ENCODE data around the gene USP35. TPM values are rescaled to one million over a fixed set of nuclear protein-coding genes. Genes with fewer than 3 reads are reported as not detected.
"Not testable (repeated sequence)": the region's sequence is repeated elsewhere in the genome, so short reads cannot be mapped to it uniquely, and the experiment has no call there.

Gene USP35
- total RNA-seq, 2 donors from 2014 or later, result 9.6 to 10.0 TPM

DNA sequence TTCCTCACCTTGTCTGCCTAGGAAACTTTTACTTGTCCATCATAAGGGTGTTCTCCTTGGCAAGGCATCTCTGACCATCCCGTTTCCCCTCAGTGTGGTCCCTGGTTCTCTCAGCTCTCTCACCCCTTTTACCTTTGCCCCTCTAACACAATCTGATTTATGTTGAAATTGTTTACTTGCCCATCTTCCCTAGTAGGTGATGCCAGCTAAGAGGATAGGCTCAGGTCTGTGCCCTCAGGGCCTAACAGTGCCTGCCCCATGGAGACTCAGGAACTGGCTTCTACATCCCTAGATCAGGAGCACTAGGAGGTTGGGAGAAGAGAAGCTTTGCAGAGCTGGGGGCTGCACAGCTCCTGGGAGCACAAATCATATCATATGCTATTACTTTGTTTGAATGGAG is 28.2 kb upstream of the USP35 start:
- H3K9me3 Mint-ChIP-seq, result no peaks in the 10 kb centered on the region
- H3K27me3 Mint-ChIP-seq, result no peaks in the 10 kb centered on the region
- H3K4me3 Mint-ChIP-seq, result no peak overlapping the region
- no peak overlapping the region for H3K27ac Mint-ChIP-seq
- H3K36me3 Mint-ChIP-seq (ENCODE audit: low read depth), result no peaks in the 10 kb centered on the region
- ATAC-seq (replicated peaks), result no peak
- H3K4me1 Mint-ChIP-seq, result no peaks in the 10 kb centered on the region

DNA sequence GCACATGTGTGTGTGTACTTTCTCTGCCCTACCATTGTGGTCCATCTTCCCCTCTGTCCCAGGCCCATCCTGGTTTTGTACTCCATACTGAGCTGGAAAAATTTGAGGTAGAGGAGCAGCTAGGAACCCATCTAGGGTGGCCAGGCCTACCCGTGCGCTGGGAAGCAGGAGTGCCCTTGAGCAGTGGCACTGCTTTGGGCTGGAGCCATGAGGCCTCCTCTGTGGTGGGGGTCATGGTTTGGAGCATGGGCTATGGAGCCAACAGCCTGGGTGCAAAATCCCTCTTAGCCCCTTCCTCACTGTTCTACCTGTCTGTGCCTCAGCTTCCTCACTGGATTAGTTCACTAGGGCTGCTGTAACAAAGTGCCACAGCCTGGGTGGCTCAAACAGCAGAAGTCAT is 27.4 kb upstream of the USP35 start:
- H3K9me3 Mint-ChIP-seq, result no peaks in the 10 kb centered on the region
- H3K27me3 Mint-ChIP-seq, result no peaks in the 10 kb centered on the region
- H3K36me3 Mint-ChIP-seq (ENCODE audit: low read depth), result no peaks in the 10 kb centered on the region
- H3K27ac Mint-ChIP-seq, result no peak overlapping the region
- H3K4me3 Mint-ChIP-seq, result no peak overlapping the region
- ATAC-seq (replicated peaks), result no peak
- H3K4me1 Mint-ChIP-seq, result no peaks in the 10 kb centered on the region

DNA sequence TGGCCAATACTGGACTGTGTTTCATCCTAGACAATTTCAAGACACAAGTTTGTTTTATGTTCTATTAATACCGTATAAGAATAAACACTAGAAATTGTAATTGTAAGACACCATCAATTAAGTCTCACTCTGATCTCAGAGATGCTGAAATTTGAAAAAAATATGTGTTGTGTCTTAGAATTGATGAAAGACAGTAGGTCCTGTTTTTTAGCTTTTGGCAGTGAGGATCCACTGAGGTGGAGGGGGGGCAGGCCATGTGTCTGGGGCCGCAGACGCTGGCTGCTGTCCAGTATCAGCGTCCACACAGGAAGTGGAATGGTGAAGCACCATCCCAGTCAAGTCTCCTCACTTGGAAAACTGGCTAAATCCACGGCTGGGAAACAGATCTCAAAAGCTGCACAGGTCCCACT is 26.8 kb upstream of the USP35 start:
- Mint-ChIP-seq H3K36me3 (ENCODE audit: low read depth) (no peaks in the 10 kb centered on the region), H3K4me3 (no peak overlapping the region), H3K27ac (no peak overlapping the region), H3K4me1 (no peaks in the 10 kb centered on the region), H3K27me3 (no peaks in the 10 kb centered on the region), H3K9me3 (no peaks in the 10 kb centered on the region)
- ATAC-seq (replicated peaks), result no peak

DNA sequence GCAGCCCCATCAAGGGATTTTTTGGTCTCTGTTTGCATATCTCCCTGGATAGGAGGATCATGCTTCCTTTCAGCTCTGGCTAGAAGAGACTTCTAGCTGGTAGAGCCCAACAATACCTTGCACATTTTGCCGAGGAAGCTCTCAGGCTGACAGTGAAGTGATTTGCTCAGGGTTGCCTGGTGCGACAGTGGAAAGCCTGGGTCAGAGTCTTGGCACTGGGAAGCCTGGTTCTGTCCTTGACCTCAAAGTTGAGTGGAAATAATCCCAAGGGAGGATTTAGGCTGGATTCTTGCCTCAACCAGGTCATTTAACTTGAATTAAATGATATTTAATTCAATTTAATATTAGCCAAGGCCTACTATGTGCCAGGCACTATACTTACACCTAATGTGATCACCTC is 24.9 kb upstream of the USP35 start:
- no peak overlapping the region for H3K27ac Mint-ChIP-seq
- H3K9me3 Mint-ChIP-seq, result no peaks in the 10 kb centered on the region

DNA sequence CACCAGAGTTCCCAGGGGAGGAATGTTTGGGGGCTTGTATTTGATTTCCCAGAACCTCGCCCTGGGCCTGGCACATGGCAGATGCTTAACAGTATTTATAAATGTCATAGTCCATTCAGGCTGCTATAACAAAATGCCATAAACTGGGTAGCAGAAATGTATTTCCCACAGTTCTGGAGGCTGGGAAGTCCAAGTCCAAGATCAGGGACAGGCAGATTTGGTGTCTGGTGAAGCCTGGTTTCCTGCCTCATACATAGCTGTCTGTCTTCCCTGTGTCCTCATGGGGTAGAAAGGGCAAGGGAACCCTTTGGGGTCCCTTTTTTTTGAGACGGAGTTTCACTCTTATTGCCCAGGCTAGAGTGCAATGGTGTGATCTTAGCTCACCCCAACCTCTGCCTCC is 24.2 kb upstream of the USP35 start:
- H3K27me3 Mint-ChIP-seq, result no peaks in the 10 kb centered on the region
- H3K9me3 Mint-ChIP-seq, result no peaks in the 10 kb centered on the region
- no peak for ATAC-seq (replicated peaks)
- H3K4me3 Mint-ChIP-seq, result no peak overlapping the region
- no peak overlapping the region for H3K27ac Mint-ChIP-seq
- no peaks in the 10 kb centered on the region for H3K4me1 Mint-ChIP-seq
- no peaks in the 10 kb centered on the region for H3K36me3 Mint-ChIP-seq (ENCODE audit: low read depth)

More for the DNA sequence above, 24.9 kb upstream of the USP35 start:
- H3K4me3 Mint-ChIP-seq, result no peak overlapping the region
- no peaks in the 10 kb centered on the region for H3K27me3 Mint-ChIP-seq
- H3K36me3 Mint-ChIP-seq (ENCODE audit: low read depth), result no peaks in the 10 kb centered on the region
- H3K4me1 Mint-ChIP-seq, result no peaks in the 10 kb centered on the region
- ATAC-seq (replicated peaks), result no peak

- ATAC-seq (replicated peaks), result no peak
- Mint-ChIP-seq H3K27ac (no peak overlapping the region), H3K27me3 (no peaks in the 10 kb centered on the region), H3K4me3 (no peak overlapping the region), H3K36me3 (ENCODE audit: low read depth) (no peaks in the 10 kb centered on the region), H3K9me3 (no peaks in the 10 kb centered on the region), H3K4me1 (no peaks in the 10 kb centered on the region)
Observed at GRCh38 chr11:78166855-78167469, 21.8 kb upstream of the USP35 start.

DNA sequence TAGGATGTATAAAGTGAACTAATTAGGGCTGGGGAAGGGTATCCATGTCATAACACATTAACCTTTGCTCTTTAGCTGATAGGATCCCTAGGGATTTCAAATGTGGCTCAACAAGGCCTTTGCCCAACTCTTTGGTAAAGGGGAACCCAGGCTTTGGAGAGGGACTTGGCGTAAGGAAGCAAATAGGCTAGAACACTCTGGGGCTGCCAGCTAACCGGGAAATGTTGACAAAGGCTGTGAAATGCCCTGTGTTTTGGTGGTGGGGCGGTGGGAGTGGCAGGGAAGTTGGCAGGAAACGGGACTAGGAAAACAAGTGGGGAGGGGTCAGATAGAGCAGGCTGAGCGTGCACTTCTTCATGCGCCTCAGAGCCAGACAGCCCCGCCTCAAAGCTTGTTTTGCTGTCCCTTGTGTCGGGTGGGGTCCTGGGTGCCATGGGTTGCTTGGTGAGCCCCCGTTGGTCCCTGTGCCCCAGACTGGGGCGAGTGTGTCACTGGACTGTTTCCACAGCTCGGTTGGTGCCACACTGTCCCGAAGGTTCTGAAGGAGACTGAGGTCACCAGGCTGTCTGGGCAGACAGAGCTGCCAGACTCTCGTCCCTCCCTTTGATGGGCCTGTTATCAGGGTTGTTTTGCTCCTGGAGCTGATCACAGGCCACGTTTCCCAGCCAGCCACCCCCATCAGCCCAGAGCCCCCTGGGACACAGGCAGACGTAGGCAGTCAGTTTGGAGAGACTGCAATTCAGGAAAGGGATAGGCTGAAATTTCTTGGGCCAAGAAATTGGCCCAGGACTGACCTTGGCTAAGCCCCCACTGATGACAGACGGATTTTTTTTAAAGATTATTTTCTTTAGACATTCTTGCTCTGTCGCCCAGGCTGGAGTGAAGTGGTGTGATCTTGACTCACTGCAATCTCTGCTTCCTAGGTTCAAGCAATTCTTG is 19.9 kb upstream of the USP35 start:
- ATAC-seq (replicated peaks), result no peak
- Mint-ChIP-seq H3K27ac (no peak overlapping the region), H3K36me3 (ENCODE audit: low read depth) (peaks cover 14% of the 10 kb centered on the region), H3K4me1 (no peaks in the 10 kb centered on the region), H3K4me3 (no peak overlapping the region), H3K9me3 (no peaks in the 10 kb centered on the region), H3K27me3 (no peaks in the 10 kb centered on the region)

DNA sequence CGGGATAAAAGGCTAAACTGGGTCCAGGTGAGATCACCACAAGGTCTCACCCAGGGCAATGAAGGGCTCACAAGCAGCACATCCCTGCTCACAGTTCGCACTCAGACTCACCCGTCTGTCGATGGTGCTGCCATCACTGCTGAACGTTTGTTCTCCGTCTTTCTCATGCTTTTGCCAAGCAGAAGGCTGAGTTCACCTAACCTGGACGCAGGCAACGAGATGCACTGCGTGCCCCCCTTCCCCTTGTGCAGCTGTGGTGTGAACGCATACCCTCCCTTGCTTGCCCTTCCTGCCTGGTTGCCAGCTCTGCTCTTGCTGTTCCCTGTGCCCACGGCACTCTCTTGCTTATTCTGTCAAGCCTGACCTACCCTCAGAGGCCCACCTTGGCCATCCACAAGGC is 18.3 kb upstream of the USP35 start:
- Mint-ChIP-seq H3K27ac (no peak overlapping the region), H3K9me3 (no peaks in the 10 kb centered on the region), H3K27me3 (no peaks in the 10 kb centered on the region), H3K4me3 (no peak overlapping the region), H3K4me1 (no peaks in the 10 kb centered on the region), H3K36me3 (ENCODE audit: low read depth) (peaks cover 22% of the 10 kb centered on the region)
- ATAC-seq (replicated peaks), result no peak

DNA sequence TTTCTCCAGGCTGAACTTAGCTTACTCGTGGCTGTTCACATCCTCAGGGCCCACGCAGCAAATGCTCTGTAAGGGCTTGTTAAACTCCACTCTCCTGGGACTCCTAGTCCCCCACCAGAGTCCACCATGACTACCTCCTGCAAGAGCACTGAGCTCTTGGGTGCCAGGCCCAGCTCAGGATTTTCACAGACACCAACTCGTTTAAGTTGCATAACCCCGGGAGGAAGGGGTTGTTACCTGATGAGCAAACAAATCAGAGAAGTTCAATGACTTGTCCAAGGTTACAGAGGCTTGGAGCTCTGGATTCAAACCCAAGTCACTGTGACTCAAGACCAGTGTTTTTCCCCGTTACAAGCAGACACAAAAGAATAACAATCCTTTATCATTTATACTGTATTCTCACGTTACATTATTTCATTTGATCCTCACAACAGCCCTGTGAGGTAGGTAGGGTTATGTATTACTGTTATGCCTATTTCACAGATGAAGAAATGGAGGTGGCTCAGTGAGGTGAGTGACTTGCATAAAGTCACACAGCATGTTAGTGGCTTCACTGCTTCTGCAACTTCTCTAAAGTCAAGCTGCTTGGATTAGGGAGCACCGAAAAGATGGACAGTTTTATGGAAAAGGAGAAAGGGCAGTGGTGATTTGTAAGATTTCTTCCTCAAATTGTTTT is 17.7 kb upstream of the USP35 start:
- Mint-ChIP-seq H3K27me3 (no peaks in the 10 kb centered on the region), H3K4me1 (no peaks in the 10 kb centered on the region), H3K4me3 (no peak overlapping the region), H3K27ac (no peak overlapping the region), H3K36me3 (ENCODE audit: low read depth) (peaks cover 22% of the 10 kb centered on the region), H3K9me3 (no peaks in the 10 kb centered on the region)
- ATAC-seq (replicated peaks), result no peak

GRCh38 chr11:78171951-78172350 is 16.8 kb upstream of the USP35 start:
- Mint-ChIP-seq H3K27ac (no peak overlapping the region), H3K9me3 (peaks cover 4% of the 10 kb centered on the region), H3K36me3 (ENCODE audit: low read depth) (peaks cover 22% of the 10 kb centered on the region), H3K27me3 (no peaks in the 10 kb centered on the region), H3K4me1 (no peaks in the 10 kb centered on the region), H3K4me3 (no peak overlapping the region)
- no peak for ATAC-seq (replicated peaks)

GRCh38 chr11:78175862-78176261 is 12.9 kb upstream of the USP35 start:
- H3K27ac Mint-ChIP-seq, result peak overlapping the region; percentile 26
- not testable (repeated sequence) for H3K4me3 Mint-ChIP-seq; ATAC-seq (replicated peaks); H3K9me3 Mint-ChIP-seq; H3K27me3 Mint-ChIP-seq
- peaks cover 12% of the 10 kb centered on the region for H3K4me1 Mint-ChIP-seq
- H3K36me3 Mint-ChIP-seq (ENCODE audit: low read depth), result peaks cover 22% of the 10 kb centered on the region

DNA sequence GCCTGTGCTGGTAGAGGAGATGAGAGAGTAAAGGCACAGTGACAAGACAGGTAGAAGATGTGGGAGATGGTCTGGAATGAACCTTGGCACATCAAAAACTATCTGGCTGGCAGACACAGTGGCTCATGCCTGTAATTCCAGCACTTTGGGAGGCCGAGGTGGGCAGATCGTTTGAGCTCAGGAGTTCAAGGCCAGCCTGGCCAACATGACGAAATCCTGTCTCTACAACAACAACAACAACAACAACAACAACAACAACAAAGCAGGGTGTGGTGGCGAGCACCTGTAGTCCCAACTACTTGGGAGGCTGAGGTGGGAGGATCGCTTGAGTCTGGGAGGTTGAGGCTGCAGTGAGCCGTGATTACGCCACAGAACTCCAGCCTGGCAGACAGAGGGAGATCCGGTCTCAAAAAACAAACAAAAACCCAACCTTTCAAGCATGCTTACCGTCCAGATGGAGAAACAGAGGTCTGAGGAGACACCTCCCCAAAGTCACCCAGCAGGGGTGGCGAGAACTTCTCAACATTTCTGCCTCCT is 12.0 kb upstream of the USP35 start:
- H3K27ac Mint-ChIP-seq, result peak overlapping the region; percentile 26
- peaks cover 4% of the 10 kb centered on the region for H3K9me3 Mint-ChIP-seq
- no peaks in the 10 kb centered on the region for H3K27me3 Mint-ChIP-seq
- ATAC-seq (replicated peaks), result no peak
- peaks cover 15% of the 10 kb centered on the region for H3K4me1 Mint-ChIP-seq
- H3K36me3 Mint-ChIP-seq (ENCODE audit: low read depth), result peaks cover 22% of the 10 kb centered on the region
- no peak overlapping the region for H3K4me3 Mint-ChIP-seq

DNA sequence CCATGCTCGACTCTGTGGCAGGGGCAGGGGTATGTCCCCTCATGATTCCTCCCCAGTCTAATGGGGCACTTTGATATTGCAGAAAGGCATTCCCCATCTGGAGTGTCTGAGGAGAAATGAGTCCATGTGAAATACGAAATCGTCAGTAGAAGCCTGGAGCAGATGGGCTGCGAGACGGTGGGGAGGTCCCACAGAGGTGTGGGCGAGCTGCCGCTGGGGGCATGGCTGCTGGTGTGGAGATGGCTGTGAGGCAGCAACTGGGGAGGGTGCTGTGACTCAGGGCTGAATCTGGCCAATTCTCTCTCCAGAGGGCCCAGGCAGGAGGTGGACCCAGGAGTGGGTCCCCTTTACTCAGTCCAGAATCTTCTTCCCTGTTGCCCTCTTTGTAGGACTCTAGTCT is 11.5 kb upstream of the USP35 start:
- H3K36me3 Mint-ChIP-seq (ENCODE audit: low read depth), result peaks cover 19% of the 10 kb centered on the region
- peaks cover 15% of the 10 kb centered on the region for H3K4me1 Mint-ChIP-seq
- no peak overlapping the region for H3K27ac Mint-ChIP-seq
- ATAC-seq (replicated peaks), result no peak
- H3K4me3 Mint-ChIP-seq, result no peak overlapping the region
- H3K27me3 Mint-ChIP-seq, result no peaks in the 10 kb centered on the region
- H3K9me3 Mint-ChIP-seq, result peaks cover 4% of the 10 kb centered on the region

- no peak for ATAC-seq (replicated peaks)
- Mint-ChIP-seq H3K36me3 (ENCODE audit: low read depth) (peaks cover 11% of the 10 kb centered on the region), H3K27me3 (no peaks in the 10 kb centered on the region), H3K9me3 (peaks cover 4% of the 10 kb centered on the region), H3K27ac (peak overlapping the region; percentile 42), H3K4me1 (peaks cover 15% of the 10 kb centered on the region), H3K4me3 (no peak overlapping the region)
Observed at GRCh38 chr11:78179459-78180071, 9.2 kb upstream of the USP35 start.
